ENCODE measurements around the gene DNTTIP2.
A peak's percentile ranks its signal among the peaks of the same experiment; 100 is the strongest.
"Not testable (repeated sequence)": the region's sequence is repeated elsewhere in the genome, so short reads cannot be mapped to it uniquely, and the experiment has no call there.

The DNTTIP2 gene

DNA sequence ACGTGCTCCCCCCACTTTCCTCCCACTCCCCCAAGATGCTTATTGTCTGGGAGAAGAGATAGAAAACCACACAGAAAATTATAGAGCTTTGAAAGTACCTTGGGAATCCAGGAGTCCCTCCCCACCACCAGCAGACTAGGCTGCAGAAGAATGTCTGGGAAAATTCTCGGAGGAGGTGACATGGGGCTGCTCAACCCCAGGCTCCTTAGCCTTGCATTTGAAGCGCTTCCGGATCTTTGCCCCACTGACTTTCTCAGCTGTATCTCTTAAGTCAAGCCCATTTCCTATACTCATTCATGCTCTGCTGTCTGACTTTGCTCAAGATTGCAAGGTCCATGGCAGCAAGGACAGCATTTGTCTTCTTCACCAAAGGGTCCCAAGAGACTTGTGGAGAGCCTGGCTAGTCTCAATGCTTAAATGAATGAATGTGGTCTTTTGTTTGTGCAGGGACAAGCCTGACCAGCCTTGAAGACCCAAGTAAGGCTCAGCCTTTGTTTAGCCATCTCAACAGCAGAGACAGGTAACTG, 38.0 kb downstream of the DNTTIP2 start:
- no peak for DNase-seq

DNA sequence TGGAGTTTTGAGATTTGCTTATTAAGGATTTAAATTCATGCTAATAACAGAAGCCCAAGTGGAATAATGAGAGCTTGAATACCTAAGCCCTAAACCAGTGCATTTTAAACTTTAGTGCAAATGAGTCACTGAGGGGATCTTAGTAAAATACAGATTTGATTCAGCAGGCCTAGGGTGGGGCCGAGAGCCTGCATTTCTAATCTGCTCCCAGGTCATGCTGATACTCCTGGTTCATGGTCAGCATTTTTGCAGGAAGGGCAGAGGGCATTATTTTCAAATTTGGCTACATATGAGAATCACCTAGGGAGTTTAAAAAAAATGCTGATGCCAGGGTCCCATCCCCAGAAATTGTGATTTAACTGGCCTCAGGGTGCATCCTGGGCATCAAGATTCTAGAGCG, 39.3 kb downstream of the DNTTIP2 start:
- no peak for DNase-seq

DNA sequence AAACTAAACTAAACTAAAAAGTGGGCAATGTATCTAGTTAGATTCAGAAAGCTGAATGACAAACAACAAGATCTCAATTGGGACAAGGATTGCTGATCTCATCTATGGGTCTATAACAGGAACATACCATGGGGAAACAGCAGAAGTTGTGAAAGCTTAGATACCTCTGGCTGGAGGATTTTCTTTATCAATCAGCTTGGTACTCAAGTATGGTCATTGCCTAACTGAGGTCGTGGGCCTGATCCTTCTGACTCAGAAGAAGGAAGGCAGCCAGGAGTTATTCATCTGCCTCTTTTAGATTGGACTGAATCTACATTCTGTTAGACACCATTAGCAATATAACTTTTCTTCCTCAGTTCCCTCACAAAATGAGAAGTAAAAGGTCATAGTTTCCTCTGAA, 39.7 kb downstream of the DNTTIP2 start:
- peak; percentile 20 to 40 for DNase-seq

DNA sequence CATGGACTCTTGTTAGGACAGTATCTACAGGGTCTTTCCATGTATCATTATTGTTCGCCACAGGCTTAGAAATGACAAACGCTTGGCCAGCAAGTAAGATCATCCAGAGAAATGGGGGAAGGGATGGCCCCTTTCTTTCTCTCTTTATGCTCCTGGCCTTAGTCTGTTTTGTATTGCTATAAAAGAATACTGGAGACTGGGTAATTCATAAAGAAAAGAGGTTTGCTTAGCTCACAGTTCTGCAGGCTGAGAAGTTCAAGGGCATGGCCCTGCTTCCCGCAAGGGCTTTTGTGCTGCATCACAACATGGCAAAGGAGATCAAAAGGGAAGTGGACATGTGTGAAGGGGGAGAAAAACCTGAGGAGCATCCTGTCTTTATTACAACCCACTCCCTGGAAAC, 41.0 kb downstream of the DNTTIP2 start:
- no peak for DNase-seq

DNA sequence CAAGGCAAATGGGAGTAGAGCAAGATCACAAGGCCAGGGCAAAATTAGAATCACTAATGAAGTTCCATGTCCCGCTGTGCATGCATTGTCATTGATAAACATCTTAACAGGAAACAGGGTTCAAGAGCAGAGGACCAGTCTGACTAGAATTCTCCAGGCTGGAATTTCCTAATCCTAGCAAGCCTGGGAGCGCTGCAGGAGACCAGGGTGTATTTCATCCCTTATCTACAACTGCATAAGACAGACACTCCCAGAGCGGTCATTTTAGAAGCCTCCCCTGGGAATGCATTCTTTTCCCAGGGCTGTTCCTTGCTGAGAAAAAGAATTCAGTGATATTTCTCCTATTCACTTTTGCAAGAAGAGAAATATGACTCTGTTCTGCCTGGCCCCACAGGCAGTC, 45.7 kb downstream of the DNTTIP2 start:
- DNase-seq, result not testable (repeated sequence)

DNA sequence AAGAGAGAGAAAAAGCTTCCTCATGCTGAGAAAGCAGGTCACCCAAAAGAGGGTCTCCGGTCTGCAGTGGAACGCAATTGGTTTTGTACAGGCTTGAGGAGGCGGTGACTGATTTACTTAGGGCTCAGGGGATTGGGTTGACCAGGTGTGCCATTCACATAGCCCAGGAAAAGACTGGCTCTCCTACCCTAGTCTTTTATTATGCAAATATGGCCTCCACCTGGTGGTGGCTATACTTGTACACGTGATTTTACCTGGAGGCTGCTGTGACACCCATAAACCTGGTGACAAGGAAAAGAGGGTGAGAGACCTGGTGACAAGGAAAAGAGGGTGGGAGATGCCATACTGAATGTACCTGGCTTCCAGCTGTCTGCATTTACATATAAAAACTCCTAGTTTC, 49.9 kb downstream of the DNTTIP2 start:
- no peak for DNase-seq

DNA sequence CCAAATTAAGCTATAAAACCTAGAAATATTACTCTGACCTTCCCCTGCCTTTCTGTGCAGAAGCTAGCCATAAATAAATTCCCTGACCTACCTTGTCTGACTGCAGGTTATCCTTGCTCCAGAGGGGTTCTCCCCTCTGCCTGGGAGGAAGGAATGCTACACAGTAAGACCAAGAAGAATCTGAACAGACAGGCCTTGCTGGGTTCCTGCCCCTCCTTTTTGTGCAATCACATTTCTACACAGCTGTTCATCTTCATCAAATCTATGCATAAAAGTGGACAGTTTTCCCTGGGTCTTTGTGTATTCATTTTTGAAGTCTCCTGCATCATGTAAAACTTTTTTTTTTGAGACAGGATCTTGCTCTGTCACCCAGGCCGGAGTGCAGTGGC, 50.6 kb downstream of the DNTTIP2 start:
- DNase-seq, result no peak

DNA sequence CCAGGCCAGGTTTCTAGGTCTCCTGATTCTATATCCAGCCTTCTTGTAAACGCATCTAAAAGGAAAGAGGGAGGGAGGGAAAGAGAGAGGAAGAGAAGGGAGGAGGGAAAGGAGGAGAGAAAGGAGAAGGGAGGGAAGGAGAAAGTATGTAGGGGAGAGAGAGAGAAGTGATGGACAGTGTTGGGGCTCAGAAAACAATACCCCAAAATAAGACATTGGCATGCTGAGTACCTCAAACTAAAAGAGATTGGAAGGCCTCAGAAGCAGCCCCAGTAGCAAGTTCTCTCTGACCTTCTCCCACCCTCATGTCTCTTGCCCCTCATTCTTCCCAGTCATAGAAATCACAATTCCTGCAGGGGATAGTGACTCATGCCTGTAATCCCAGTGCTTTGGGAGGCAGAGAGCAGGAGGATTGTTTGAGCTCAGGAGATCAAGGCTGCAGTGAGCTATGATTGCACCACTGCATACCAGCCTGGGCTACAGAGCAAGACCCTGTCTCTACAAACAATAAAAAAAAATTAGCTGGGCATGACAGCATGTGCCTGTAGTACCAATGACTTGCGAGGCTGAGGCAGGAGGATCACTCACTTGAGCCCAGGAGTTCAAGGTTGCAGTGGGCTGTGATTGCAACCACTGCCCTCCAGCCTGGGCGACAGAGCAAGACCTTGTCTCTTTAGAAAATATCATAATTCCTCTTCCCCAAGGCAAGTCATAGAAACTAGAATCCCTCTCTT, 51.2 kb downstream of the DNTTIP2 start:
- no peak for DNase-seq

DNA sequence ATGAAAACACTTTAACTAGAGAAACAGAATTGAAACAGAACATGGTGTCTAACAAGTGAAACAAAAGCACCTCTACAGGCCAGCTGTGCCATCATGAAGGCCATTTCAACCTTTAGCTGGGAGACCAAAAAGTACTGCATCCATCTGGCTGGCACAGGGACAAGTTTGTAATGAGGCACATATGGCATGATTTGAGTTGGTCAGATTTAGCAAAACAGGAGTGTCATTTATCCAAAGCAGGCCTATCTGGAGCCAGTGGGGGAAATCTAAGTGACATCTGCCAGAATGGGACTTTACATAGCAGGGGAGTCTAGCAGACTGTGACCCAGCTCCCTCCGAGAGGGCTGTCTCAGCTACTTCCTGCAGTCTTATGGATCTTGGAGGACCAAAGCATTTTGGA, 51.9 kb downstream of the DNTTIP2 start:
- DNase-seq, result no peak

DNA sequence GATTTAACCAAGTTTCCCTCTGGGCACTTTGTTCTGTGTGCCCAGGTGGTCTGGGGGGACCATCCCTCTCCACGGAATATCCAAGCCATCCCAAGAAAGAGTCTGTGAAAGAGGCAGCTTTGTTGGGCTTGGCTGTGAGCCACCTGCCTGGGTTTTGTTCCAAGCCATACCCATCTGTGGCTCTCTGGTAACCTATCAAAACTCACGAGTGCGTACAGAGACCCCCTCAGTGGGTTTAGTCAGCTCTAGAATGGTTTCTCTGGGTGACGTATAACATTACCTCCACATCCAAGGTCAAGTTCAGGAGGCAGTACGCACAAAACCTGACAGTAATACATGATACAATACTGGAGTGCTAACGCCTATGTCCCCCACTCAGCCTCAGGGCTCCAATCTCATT, 54.2 kb downstream of the DNTTIP2 start:
- no peak for DNase-seq

DNA sequence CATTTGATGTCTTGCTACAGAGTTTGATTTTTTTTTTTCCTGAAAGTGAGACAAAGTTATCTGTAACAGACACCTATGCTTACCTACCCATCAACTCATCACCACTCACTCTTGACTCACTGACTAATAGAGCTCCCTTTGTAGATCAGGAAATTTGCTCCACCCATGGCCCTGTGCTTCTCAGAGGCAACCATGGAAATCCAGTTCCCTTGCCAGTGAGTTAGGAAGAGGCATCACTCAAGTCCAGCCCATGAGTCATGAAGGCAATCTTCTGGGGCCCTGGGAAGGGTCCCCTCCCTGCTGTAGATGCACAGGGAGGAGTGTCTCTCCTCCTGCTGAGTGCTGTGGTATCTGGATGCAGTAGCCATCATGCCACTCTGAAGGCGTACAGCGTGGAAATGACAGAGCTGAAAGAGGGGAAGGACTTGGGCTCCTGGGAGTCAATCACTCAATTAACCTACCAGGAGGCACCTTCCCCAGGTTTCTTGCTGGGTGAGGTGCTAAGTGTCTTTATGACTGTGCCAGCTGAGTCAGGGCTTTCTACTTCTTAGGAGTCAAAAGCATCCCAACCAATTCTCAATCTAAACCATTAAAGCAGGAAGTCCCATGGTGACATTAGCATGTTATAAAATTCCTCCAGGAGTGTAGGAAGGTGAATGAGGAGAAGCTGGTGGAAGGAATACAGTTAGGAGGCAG, 56.1 kb downstream of the DNTTIP2 start:
- DNase-seq, result no peak

DNA sequence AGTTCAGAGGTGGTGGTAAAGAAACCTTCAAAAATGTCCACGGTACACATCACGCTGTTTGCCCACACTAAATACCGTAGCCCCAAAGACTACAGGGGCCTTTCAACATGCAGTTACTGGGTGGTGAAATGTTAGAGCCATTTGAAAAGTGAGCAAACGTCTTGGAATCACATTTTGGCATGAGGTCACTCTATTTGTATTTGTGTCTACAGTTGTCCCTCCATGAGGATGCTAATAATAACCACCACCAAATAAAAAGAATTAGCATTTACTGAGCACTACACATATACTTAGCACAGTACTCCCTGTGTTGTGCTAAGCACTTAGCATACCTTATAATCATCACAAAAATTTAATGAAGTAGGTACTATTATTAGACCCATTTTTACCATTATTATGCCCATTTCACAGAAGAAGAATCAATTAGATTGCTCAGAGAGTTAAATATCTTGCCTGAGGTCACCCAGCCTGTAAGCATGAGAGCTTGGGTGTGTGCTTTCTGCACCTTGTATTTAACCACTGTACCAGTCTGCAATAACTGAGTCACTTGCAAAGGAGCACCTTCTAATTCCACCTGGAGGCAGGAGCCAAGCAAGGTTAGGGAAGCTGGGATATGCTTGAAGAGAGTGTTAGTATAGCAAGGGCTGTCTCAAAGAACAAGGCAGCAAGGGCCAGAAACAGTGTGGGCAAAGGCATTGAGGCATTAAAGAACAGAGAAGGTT, 57.4 kb downstream of the DNTTIP2 start:
- DNase-seq, result no peak

DNA sequence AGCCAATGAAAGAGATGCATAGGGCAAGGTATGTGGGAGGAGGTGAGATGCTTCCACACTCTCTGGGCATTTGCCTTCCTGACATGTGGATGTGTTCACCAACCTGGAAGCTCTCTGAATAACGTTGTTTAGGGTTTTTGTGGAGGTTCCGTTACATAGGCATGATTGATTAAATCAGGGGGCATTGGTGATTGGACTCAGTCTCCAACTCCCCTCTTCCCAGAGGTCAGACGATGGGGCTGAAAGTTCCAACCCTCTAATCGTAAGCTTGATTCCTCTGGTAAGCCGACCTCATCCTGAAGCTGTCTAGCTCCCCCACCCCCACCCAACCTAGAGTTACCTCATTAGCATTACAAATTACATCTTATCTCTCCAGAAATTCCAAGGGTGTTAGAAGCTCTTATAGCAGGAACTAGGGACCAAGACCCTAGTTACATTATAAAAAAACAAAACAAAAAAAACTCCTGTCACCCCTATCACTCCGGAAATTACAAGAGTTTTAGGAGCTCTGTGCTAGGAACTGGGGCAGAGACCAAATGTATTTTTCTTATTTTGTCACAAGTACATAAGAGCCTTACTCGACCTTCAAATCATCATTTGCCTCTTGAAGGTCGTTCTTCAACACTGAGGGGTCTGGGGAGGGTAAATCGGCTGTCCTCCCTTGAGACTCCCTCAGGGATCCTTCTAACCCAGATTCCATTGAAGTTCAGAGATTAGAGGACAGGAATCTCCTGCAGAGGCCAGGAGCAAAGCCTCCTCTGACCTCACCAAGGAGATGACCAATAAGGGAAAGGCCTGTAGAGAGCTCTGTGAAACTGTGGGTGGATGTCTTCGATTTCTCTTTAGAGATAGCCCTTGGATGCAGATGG, 58.2 kb downstream of the DNTTIP2 start:
- no peak for DNase-seq

DNA sequence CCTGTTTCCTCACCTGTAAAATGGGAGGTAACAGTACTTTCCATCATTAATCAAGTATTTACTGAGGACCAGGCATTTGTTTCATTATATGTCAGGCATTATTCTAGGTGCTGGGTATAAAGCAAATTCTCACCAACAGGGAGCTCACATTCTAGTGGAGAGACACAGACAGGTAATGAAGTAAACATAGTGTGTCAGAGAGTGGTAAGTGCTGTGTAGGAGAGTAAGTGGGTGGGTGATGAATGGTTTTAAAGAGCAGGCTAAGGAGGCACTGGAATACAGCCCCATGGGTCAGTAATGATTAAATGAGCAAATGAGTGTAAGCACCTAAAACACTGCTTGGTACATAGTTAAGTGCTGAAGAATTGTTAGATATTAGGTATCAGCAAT, 60.4 kb downstream of the DNTTIP2 start:
- DNase-seq, result no peak

DNA sequence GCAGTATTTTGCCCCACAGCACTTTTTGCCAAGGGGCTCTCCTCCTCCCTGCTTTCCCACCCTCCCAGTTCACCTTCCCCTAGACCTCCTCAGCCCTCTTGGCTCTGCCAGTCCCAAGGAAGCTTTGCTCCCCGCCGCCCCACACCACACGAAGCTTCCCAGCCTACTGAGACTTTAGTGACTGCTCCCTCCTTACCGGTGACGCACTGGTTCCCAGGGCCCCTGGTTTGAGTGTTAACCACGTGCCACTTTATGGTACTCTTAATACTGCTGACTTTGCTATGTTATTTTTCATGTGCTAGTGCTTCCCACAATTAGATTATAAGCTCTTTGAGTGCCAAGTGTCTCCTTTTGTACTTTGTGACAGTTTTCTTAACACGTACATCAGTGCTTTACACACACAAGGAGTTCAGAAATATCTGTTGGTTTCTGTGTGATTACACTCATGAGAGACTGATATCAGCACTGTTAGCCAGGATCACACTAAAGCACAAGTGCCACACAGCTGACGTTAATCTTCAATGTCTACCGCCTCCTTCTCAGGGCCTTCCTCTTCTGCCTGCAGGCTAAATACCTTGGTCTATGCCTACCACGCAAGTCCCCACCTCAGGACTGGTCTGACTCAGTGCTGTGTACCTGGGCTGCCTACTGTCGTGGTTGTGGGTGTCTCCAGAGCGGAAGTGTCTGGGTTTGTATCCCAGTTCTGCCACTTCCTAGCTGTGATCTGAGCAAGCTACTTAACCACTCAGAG, 61.0 kb downstream of the DNTTIP2 start:
- DNase-seq, result no peak

DNA sequence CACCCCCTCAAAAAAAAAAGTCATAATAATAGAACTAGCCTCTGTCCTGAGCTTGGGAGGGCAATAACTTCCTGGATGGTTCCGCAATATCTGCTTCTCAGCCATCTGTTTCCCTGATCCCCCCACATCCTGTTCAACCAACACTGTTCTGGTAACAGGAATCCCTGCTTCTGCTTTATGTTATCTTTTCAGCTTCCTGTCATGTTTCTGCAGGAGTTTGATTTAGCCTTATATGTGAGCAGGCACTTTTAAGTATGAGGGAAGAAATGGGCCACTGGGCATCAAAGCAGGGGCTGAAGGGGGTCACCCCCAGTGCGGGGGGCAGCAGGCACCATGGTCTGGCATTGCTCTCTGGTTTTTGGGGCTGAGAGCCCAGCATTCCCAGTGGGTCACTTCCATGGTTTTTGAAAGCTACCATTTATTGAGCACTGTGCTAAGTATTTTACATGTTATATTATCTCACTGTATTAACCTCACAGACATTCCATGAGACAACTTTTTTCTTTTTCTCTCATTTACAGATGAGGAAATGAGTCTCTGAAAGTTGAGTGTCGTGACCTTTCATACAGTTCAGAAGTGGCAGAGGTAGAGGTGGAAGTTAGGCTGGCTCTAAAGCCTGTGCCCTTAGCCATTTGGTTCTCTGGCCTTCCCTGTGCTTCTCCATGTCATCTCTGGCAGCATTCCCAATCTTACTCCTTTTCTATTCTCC, 61.9 kb downstream of the DNTTIP2 start:
- DNase-seq, result peak; percentile 67 to 73
